H9 (cell line): ENCODE measurements around the gene PRDX2. TPM values are rescaled to one million over a fixed set of nuclear protein-coding genes. Genes with fewer than 3 reads are reported as not detected.

Experiments
- DNase-seq: peaks from one replicate; pipeline ENCODE4 v3.0.0-alpha.2; 2017
- H2AFZ ChIP-seq: one replicate; pipeline ENCODE4 v1.6.1; 2013; ENCODE audit warnings: mild to moderate bottlenecking, low read length, control low read depth, moderate library complexity
- H2AK5ac ChIP-seq: 2 replicates; pipeline ENCODE4 v1.6.1; 2013; ENCODE audit warnings: low read length, control low read depth, mixed read lengths; ENCODE audit not compliant: insufficient read length
- H2BK120ac ChIP-seq: one replicate; pipeline ENCODE4 v1.6.1; 2013; ENCODE audit warnings: low read depth, mild to moderate bottlenecking, low read length, control low read depth, inconsistent platforms; ENCODE audit not compliant: poor library complexity, severe bottlenecking
- H2BK12ac ChIP-seq: 2 replicates; pipeline ENCODE4 v1.6.1; 2013; ENCODE audit warnings: low read length, control low read depth, mixed read lengths, low read depth; ENCODE audit not compliant: insufficient read length
- H2BK15ac ChIP-seq: 2 replicates; pipeline ENCODE4 v1.6.1; 2013; ENCODE audit warnings: low read depth, low read length, control low read depth
- H2BK20ac ChIP-seq: one replicate; pipeline ENCODE4 v1.6.1; 2013; ENCODE audit warnings: low read depth, mild to moderate bottlenecking, low read length, control low read depth, inconsistent platforms; ENCODE audit not compliant: poor library complexity, severe bottlenecking
- H2BK5ac ChIP-seq: 2 replicates; pipeline ENCODE4 v1.6.1; 2013; ENCODE audit warnings: low read length, control low read depth, mixed read lengths; ENCODE audit not compliant: insufficient read length
- H3K14ac ChIP-seq: 2 replicates; pipeline ENCODE4 v1.6.1; 2013; ENCODE audit warnings: low read length, control low read depth; ENCODE audit not compliant: insufficient read depth
- H3K18ac ChIP-seq: 2 replicates; pipeline ENCODE4 v1.6.1; 2013; ENCODE audit warnings: low read depth, mild to moderate bottlenecking, mixed read lengths, low read length, control low read depth; ENCODE audit not compliant: insufficient read length
- H3K23ac ChIP-seq: 2 replicates; pipeline ENCODE4 v1.6.1; 2013; ENCODE audit warnings: low read length, control low read depth, mixed read lengths, low read depth; ENCODE audit not compliant: insufficient read length
- H3K23me2 ChIP-seq: 2 replicates; pipeline ENCODE4 v1.6.1; 2013; ENCODE audit warnings: low read depth, mild to moderate bottlenecking, mixed read lengths, low read length, control low read depth; ENCODE audit not compliant: insufficient read length, poor library complexity, severe bottlenecking
- H3K27ac ChIP-seq: 2 replicates; pipeline ENCODE4 v1.5.1; 2013; ENCODE audit warnings: low read length, control low read depth, mixed read lengths, low read depth; ENCODE audit not compliant: insufficient read length
- H3K27me3 ChIP-seq: 2 replicates; pipeline ENCODE4 v1.6.1; 2013; ENCODE audit warnings: low read length, control low read depth, inconsistent platforms; ENCODE audit not compliant: insufficient read depth
- H3K4ac ChIP-seq: 2 replicates; pipeline ENCODE4 v1.6.1; 2013; ENCODE audit warnings: low read depth, mild to moderate bottlenecking, control low read depth, inconsistent platforms, low read length, moderate library complexity
- H3K4me1 ChIP-seq: 2 replicates; pipeline ENCODE4 v1.6.1; 2013; ENCODE audit warnings: low read length, control low read depth, inconsistent platforms; ENCODE audit not compliant: insufficient read depth
- H3K4me2 ChIP-seq: 2 replicates; pipeline ENCODE4 v1.6.1; 2013; ENCODE audit warnings: low read length, control low read depth, mixed read lengths; ENCODE audit not compliant: insufficient read length, insufficient read depth
- H3K56ac ChIP-seq: 2 replicates; pipeline ENCODE4 v1.6.1; 2013; ENCODE audit warnings: low read depth, mild to moderate bottlenecking, mixed read lengths, low read length, control low read depth; ENCODE audit not compliant: insufficient read length
- H3K79me1 ChIP-seq: 2 replicates; pipeline ENCODE4 v1.6.1; 2013; ENCODE audit warnings: low read depth, mild to moderate bottlenecking, moderate library complexity, low read length, control low read depth, inconsistent platforms; ENCODE audit not compliant: insufficient read depth, poor library complexity, severe bottlenecking
- H3K79me2 ChIP-seq: 2 replicates; pipeline ENCODE4 v1.6.1; 2013; ENCODE audit warnings: low read length, control low read depth, inconsistent platforms; ENCODE audit not compliant: insufficient read depth
- H3K9ac ChIP-seq: 2 replicates; pipeline ENCODE4 v1.6.1; 2013; ENCODE audit warnings: low read length, control low read depth, mixed read lengths; ENCODE audit not compliant: insufficient read length; ENCODE audit errors: extremely low read depth
- H3K9me3 ChIP-seq: one replicate; pipeline ENCODE4 v1.6.1; 2013; ENCODE audit warnings: low read depth, low read length, inconsistent platforms; ENCODE audit not compliant: control insufficient read depth
- H3T11ph ChIP-seq: one replicate; pipeline ENCODE4 v1.6.1; 2013; ENCODE audit warnings: mild to moderate bottlenecking, low read length, control low read depth, inconsistent platforms
- H4K20me1 ChIP-seq: one replicate; pipeline ENCODE4 v1.6.1; 2013; ENCODE audit not compliant: control insufficient read depth, insufficient read length, insufficient read depth
- H4K5ac ChIP-seq: 2 replicates; pipeline ENCODE4 v1.6.1; 2013; ENCODE audit warnings: low read depth, mild to moderate bottlenecking, mixed read lengths, low read length, control low read depth; ENCODE audit not compliant: insufficient read length
- H4K8ac ChIP-seq: replicated peaks from 2 replicates; pipeline ENCODE4 v1.6.1; 2013; ENCODE audit warnings: low read length, control low read depth, mixed read lengths, low read depth; ENCODE audit not compliant: insufficient read length
- H4K91ac ChIP-seq: 2 replicates; pipeline ENCODE4 v1.6.1; 2013; ENCODE audit warnings: low read depth, mild to moderate bottlenecking, moderate library complexity, mixed read lengths, low read length, control low read depth; ENCODE audit not compliant: insufficient read length
- H3K27ac Mint-ChIP-seq, 3 experiments: 2 replicates in 2 of 3; 3 replicates in 1 of 3; pipeline ENCODE4 v1.8.0; 2020 to 2021; ENCODE audit warnings: mixed read lengths in 3 of 3, mild to moderate bottlenecking in 1 of 3, moderate library complexity in 1 of 3
- H3K27me3 Mint-ChIP-seq: 2 replicates; pipeline ENCODE4 v1.8.0; 2021; ENCODE audit warnings: low read depth, mild to moderate bottlenecking, moderate library complexity, mixed read lengths
- H3K36me3 Mint-ChIP-seq, 3 experiments: 2 replicates in 2 of 3; 3 replicates in 1 of 3; pipeline ENCODE4 v1.8.0; 2020 to 2021; ENCODE audit warnings: low read depth in 3 of 3, mixed read lengths in 3 of 3; ENCODE audit not compliant: insufficient read depth in 1 of 3
- H3K4me1 Mint-ChIP-seq, 2 experiments: 2 replicates each; pipeline ENCODE4 v1.8.0; 2020; ENCODE audit warnings: mixed read lengths in 2 of 2
- H3K4me3 Mint-ChIP-seq, 2 experiments: 2 replicates in 1 of 2; 3 replicates in 1 of 2; pipeline ENCODE4 v1.8.0; 2020 to 2021; ENCODE audit warnings: mild to moderate bottlenecking in 2 of 2, mixed read lengths in 2 of 2, moderate library complexity in 1 of 2
- H3K9me3 Mint-ChIP-seq, 2 experiments: 2 replicates in 1 of 2; 3 replicates in 1 of 2; pipeline ENCODE4 v1.8.0; 2020; ENCODE audit warnings: mild to moderate bottlenecking in 2 of 2, mixed read lengths in 2 of 2, moderate library complexity in 1 of 2
- CTCF ChIP-seq: fragments of 200-600 bp; sonication (generic); conservative IDR thresholded peaks from 3 replicates; pipeline ENCODE4 v1.8.0; 2021; ENCODE audit warnings: antibody characterized with exemption, mild to moderate bottlenecking
- WGBS: extraction: QIAGEN DNeasy Blood & Tissue Kit; methylation state at CpG from one replicate; pipeline ENCODE4 v1.1.7; 2013; ENCODE audit warnings: missing lambda C conversion rate, low lambda C conversion rate, mixed read lengths; ENCODE audit not compliant: insufficient read length; ENCODE audit errors: extremely low coverage; 5-methylcytosine and 5-hydroxymethylcytosine counted together
- total RNA-seq: library from RNA; stranded (reverse); gene quantifications from 2 replicates; pipeline ENCODE4 v1.2.1, GENCODE V29; 2021

The PRDX2 gene
- total RNA-seq, 1 experiment from 2014 or later, result 468 TPM

GRCh38 chr19:12751635-12752034, 50.0 kb downstream of the PRDX2 start, which contains the start of gene BEST2:
BEST2 (plus strand) TSS chr19:12751791; CDS start chr19:12752593, 802 bp downstream.
- no peak within 1 kb of the TSS for H3K14ac ChIP-seq
- H3T11ph ChIP-seq, result no peak within 1 kb of the TSS
- no peak within 1 kb of the TSS for H3K4ac ChIP-seq
- no peaks in the 10 kb centered on the region for H4K20me1 ChIP-seq
- H2BK20ac ChIP-seq, result no peak within 1 kb of the TSS
- H3K4me1 Mint-ChIP-seq, result peaks cover 18 to 35% of the 10 kb centered on the region in 2 experiments
- H2BK12ac ChIP-seq, result no peak within 1 kb of the TSS
- no peaks in the 10 kb centered on the region for H3K9me3 ChIP-seq
- no peaks in the 10 kb centered on the region for H3K4me1 ChIP-seq
- no peak within 1 kb of the TSS for H3K18ac ChIP-seq
- DNase-seq, result peak; percentile 69
- H3K27ac ChIP-seq, result no peak within 1 kb of the TSS
- H4K5ac ChIP-seq, result no peak within 1 kb of the TSS
- peaks cover 3 to 5% of the 10 kb centered on the region in 2 experiments; a peak in 3 of 5 replicates for H3K9me3 Mint-ChIP-seq
- no CpG with 5 or more reads among the region's 14 CpGs for WGBS
- no peak within 1 kb of the TSS for H3K23ac ChIP-seq
- no peak within 1 kb of the TSS for H2AK5ac ChIP-seq
- peaks cover 16 to 17% (median 17%) of the 10 kb centered on the region in 3 experiments for H3K36me3 Mint-ChIP-seq
- no peak within 1 kb of the TSS for H3K9ac ChIP-seq
- no peak within 1 kb of the TSS for H4K8ac ChIP-seq
- H3K27me3 ChIP-seq, result no peaks in the 10 kb centered on the region
- no peak within 1 kb of the TSS for H2BK15ac ChIP-seq
- H3K56ac ChIP-seq, result no peak within 1 kb of the TSS
- H3K4me3 Mint-ChIP-seq, result peak within 1 kb of the TSS; percentile 49 to 79
- no peak within 1 kb of the TSS for H3K27ac Mint-ChIP-seq
- peaks cover 66% of the 10 kb centered on the region for H3K27me3 Mint-ChIP-seq
- peak within 1 kb of the TSS; percentile 29 for H3K4me2 ChIP-seq
- no peaks in the 10 kb centered on the region for H3K79me1 ChIP-seq
- no peaks in the 10 kb centered on the region for H3K79me2 ChIP-seq
- H2AFZ ChIP-seq, result no peak within 1 kb of the TSS
- H3K23me2 ChIP-seq, result peaks cover 6% of the 10 kb centered on the region
- H4K91ac ChIP-seq, result no peak within 1 kb of the TSS
- H2BK120ac ChIP-seq, result no peak within 1 kb of the TSS
- TF ChIP-seq CTCF, result no peak
- H2BK5ac ChIP-seq, result no peak within 1 kb of the TSS
